ENCODE results near the gene BTG2.
A peak's percentile ranks its signal among the peaks of the same experiment; 100 is the strongest.

Gene BTG2

GRCh38 chr1:203316626-203317093 is 11.3 kb downstream of the BTG2 start:
- no peak for DNase-seq (ENCODE audit: low read depth, low spot score)

DNA sequence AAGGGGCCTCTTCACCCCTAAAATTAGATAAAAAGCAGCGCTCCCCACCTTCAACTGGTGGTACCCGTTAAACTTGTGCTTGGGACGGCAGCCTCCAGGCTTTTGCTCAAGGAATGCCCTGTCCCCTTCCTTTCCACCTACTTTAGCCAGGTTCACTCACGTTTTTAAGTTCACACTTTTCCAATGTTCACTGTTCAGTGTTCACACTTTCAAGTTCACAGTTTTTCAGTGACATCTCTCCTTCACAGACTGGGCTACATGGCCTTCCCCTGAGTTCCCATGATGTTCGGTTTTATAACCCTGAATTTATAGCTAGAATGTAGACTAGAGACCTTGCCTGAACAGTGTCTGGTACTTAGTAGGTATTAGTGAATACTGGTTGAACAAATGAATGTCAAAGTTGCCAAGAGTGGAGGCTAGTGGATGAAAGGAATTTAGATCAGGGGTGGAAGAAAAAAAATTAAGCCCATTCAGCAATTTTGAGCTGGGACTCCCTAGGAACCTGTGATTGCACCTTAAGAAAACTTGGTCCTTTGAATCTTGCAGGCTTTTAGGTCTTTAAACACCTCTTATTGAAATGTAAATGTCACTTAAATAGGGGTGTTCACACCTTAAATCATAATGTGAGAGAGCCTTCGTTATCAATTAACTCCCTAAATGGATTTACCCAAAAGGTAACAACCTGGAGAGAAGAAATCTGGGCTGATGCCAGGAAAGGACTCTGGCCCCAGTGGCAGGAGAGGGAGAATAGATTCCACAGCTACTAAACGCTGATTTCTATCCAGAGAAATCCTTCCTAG is 12.3 kb downstream of the BTG2 start:
- no peak for DNase-seq (ENCODE audit: low read depth, low spot score)

GRCh38 chr1:203318229-203318517 is 12.9 kb downstream of the BTG2 start:
- DNase-seq (ENCODE audit: low read depth, low spot score): no peak

DNA sequence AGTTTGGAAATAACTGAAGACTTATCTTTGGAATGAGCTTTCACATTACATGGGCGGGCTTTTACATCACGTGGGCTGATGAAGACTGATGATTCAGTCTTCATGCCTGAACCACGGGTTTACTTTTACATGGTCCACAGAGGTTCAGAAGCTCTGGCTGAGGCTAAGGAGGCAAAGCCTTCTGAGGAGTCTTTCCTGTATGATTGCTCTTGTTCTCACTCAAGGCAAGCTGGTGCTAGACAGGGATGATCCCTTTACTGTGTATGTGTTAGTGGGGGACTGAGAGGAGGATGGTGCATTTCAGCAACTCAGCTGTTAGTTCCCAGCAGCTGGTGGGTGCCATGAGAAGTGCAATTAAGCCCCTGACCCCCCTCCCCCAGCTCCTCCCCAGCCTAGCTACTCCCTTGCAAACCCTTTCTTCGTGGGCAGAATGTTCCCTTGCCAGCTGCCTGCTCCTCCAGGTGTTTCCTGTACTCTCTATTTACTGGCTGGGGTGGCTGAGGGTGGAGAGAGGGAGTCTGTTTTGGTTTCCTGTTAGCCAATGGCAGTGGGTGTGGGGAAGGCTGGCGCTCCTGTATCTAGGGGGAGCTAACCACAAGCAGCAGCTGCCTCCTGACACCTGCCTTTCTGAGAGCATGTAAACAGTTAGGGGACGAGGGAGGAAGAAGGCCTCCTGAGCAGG is 15.4 kb downstream of the BTG2 start:
- DNase-seq (ENCODE audit: low read depth, low spot score): no peak

GRCh38 chr1:203321273-203322052 is 16.1 kb downstream of the BTG2 start:
- DNase-seq (ENCODE audit: low read depth, low spot score): no peak

DNA sequence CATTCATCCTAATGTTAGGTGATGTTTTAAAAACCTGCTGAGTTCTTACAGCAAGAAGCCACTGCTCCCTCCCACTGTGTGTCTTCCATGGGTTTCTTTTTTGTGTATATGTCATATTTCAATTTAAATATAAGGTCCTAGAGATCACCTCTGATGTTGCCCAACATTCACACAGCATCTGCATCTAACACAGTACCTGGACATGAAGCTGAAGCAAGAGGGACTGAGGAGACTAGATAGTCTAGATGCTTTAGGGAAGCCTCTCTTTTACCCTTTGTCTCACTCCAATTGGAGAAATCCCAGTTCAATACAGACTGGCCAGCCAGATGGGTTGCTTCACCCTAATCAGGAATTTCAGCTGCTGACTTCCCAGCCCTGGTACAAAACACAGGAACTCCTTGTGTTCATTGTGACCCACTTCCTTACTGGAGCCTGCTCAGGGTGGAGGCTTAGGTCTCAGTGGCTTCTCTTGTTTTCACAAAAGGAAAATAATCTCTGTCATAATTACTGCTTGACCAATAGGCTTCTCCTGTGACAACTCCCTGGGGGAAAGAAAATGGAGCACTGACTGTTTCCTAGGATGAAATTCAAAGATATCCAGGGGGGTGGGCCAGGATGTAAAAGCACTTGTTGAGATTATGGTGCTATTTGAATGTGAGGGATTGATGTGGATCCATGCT is 17.3 kb downstream of the BTG2 start:
- DNase-seq (ENCODE audit: low read depth, low spot score): no peak

GRCh38 chr1:203323587-203323986 is 18.3 kb downstream of the BTG2 start:
- DNase-seq (ENCODE audit: low read depth, low spot score): no peak

DNA sequence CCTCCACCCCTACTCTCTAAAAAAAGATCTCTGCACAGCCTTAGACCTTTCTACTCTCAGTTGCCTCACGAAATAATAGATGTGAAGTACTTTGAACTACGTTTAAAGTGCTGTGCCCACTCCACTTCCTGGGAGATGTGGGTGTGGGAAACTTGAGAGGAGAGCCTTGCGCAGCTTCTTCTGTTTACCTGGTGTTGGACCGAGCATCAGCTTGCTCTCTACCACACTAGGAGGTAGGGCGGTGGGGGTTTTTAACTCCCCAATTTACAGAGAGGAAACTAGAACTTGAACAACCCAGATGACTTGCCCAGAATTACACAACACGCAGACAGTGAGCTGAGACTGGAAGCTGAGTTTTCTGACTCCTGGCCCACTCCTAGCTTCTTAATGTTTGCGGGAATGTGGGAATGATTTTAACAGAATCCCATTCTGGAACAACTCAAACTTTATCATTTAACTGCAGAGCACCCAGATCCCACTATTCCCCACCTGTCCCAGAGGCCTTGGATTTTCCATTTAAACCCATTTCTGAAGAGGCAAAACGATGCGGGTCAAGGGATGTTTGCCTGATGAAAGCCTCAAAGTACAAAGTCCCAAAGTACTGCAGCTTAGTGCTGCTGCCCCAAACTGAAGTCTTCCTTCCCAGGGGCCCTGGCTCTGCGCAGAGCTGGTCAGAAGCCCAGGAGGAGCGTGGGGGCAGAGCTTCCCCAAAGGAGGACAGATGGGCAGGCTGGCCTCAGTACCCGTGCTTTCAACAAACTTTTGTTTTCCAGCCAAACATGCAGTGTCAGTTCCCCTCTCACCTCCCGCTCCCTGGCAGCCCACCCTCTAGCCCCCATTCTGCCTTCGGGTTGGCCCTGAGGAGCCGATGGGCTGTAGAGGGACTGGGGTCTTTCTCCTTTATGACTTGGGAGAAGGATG is 19.0 kb downstream of the BTG2 start:
- DNase-seq (ENCODE audit: low read depth, low spot score): no peak

DNA sequence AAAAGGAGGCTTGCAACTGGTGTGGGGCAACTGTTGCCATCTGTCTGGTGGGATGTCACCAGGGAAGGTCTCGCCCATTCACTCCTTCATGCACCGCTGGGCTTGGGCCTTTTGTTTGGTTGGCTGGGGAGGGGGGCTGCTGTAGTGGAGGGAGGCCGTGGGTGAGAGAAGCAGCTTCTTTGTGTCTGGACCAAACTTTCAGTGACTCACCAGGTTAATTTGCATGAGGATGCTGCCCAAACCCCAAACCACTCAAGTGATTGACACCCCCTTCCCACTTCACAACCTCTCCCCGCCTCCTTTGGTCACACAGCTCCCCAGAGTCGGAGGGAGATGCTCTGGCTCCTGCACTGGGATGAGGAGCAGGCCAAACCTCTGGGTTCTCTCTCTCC is 19.7 kb downstream of the BTG2 start:
- no peak for DNase-seq (ENCODE audit: low read depth, low spot score)

DNA sequence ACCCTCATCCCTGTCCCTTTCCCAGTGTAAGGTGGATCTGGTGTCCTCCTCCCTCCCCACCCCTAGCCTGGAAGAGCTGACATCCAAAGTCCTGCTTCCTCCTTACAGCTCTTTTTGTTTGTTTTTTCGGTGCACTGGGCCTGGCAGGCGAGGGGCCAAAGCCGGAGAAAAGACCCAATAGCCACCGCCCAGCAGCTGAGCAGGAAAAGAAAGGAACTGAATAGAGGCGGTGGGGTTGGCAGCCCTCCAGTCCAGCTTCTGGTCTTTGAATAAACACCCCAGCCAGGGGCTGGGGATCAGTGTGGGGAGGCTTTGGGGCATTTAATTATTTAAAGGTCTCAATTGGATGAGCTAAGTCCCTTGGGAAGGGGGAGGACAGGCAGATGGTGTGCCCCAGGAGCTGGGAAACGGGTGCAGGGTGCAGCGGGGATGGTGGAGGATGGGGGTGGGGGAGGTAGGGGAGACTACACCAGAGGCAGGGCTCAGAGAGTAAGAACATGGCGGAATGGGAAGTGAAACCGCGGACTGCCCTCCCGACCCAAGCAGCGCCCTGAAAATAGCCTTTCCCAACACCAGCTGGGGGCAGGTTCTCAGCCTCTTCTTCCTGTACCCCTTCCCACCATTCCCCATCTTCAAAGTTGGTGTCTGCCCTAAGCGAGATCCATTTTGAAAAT is 20.2 kb downstream of the BTG2 start:
- no peak for DNase-seq (ENCODE audit: low read depth, low spot score)

DNA sequence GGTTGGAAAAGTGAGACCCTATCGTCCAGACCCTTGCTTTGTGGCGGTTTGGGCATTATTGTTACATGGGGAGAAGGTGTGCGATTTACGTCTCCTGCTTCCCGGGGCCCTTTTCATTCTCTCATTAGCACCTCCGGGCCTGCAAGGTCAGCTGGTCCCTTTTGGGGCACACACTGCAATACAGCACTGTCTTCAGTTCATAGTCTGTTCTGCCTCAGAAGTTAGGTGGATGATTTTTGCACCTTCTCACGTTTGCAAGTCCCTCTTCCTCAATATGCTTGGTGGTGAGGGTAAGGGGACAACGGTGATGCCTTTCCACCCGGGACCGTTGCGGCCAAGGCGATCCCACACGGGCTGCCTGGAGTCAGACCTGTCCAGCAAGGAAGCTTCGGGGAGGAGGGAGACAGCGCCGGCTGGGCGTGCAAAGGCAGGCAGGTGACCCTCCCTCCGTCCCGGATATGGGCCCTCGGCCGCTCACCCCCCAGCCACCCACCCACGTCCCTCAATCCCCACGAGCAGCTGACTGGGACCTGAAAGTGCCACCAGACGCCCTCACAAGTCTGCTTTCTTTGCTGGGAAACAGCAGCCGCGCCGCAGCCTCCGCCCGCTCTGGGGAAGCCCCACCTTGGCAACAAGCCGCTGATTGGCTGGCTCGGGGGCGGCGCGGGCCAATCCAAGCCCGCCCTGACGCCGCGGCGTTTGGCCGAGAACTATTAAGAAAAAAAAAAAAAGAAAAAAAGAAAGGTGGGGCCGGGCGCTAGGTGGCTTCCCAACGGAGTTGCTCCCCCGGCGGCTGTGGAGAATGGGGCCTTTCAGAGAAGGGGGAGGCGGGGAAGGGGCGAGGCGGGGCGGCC is 21.7 kb downstream of the BTG2 start:
- peak; percentile 56 for DNase-seq (ENCODE audit: low read depth, low spot score)

DNA sequence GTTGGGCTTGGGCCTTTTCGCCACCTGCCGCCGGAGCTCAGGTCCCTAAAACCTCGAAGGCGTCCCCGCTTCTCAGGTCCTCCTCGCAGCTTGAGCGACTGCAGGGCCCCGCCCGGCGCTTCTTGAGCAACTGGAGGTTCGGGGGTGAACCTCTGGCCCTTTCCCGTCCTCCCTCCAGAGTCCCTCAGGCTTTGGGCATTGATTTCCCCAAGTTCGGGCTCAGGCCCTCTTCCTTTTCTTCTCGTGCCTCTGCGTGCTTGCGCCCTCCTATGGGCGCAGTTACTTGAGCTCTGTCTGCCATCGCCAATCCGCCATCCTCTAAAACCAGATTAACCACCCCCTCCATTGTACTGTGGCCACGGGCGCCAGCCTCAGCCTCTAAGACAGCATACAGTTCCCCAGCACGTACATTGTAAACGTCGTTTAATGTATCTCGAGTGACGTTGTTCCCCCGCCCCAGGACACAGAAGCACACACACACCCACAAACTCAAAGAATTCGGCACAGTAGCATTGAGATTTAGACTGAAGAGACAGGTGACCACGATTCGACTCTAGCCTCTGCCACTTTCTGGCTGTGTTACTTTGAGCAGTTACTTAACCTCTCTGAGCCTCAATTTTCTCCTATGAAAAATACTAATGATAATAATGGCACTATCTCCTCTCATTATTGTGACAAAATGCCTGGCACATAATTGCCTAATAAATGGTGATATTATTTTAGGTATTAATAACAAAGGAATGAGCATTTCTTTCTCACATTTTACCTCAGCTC is 22.6 kb downstream of the BTG2 start:
- no peak for DNase-seq (ENCODE audit: low read depth, low spot score)

- peak; percentile 36 for DNase-seq (ENCODE audit: low read depth, low spot score)
Measured at GRCh38 chr1:203328714-203329122, 23.4 kb downstream of the BTG2 start.

DNA sequence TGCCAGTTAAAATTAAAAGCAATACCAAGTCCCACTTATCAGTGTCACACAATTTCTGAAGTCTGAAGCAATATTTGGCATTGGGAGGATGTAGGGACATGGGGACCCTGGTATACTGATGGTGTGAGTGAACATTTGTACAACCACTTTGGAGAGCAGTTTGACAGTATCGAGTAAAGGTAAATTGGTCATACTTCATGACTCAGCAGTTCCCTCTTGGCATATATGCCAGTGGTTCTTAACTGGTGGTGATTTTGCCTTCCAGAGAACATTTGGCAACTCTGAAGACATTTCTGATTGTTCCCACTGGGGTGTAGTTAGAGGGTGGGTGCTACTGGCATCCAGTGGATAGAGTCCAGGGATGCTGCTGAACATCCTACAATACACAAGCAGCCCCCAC is 25.9 kb downstream of the BTG2 start:
- DNase-seq (ENCODE audit: low read depth, low spot score): no peak

DNA sequence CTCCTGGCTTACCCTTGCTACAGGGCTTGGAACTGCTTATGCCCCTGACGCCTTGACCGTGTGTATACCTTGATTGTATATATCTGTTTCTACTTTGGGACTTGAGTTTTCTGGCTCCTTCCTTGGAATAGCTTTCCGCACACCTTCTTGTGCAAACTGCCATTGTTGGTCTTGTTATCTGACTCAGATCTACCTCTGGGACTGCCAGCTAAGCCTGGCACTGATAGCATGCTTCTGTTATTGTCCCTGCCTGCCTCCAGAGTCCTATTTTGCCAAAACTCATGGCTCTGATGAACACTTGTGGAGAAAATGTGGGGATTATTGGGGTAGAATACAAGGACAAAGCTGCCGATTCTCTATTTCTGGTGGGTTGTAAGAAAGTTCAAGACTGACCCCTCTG is 30.2 kb downstream of the BTG2 start:
- no peak for DNase-seq (ENCODE audit: low read depth, low spot score)

- DNase-seq (ENCODE audit: low read depth, low spot score): no peak
Measured at GRCh38 chr1:203336097-203336496, 30.8 kb downstream of the BTG2 start.

DNA sequence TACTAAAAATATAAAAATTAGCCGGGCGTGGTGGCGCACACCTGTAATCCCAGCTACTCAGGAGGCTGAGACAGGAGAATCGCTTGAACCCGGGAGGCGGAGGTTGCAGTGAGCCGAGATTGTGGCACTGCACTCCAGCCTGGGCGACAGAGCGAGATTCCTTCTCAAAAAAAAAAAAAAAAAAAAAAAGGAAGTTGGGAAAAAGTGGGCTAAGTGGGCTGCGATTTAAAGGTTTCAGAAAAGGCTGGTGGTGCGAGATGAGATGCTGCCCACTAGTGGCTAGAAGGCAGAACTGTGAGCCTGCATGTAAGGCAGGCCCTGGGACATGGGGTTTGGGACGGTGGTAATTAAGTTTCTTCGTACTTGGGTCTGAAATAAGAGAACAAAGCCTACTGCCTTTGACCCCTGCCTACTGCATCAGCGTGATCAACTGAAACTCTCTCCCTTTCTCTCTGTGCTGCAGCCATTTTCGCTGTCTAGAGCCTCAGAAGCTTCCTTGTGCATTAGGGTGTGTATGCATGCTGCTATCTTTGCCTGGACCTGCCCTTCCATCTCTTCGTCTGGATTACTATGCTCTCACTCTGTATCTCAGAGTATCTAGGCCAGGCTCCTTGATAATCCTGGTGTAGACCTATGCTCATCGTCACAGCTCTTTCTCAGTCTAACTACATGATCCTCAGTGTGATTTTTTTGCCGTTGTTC is 33.2 kb downstream of the BTG2 start:
- DNase-seq (ENCODE audit: low read depth, low spot score): no peak
